ENCODE results near the gene ARHGAP27. TPM values are rescaled to one million over a fixed set of nuclear protein-coding genes. Genes with fewer than 3 reads are reported as not detected.

Gene ARHGAP27
- total and polyA plus RNA-seq, 2 of the 4 experiments (the other 2 are of a cell fraction), result under 0.01 to 0.89 TPM

- Histone ChIP-seq H4K20me1 (ENCODE audit: insufficient read depth, low read length) (peaks cover 6% of the 10 kb centered on the region; the same call in 1 of the 2 replicates), H3K4me1 (ENCODE audit: control insufficient read depth, insufficient read depth, low read length) (no peaks in the 10 kb centered on the region), H2BK15ac (ENCODE audit: low read depth, low read length) (no peak overlapping the region), H3K4ac (ENCODE audit: low read depth, low read length) (no peak overlapping the region), H4K8ac (ENCODE audit: low read depth in 2 of 2, low read length in 2 of 2) (no peak overlapping the region), H2AK5ac (ENCODE audit: low read depth, low read length) (no peak overlapping the region), H2BK120ac (ENCODE audit: low read depth, low read length) (no peak overlapping the region), H3K14ac (replicated peaks; ENCODE audit: low read depth, low read length) (no peak overlapping the region), H2AK9ac (replicated peaks; ENCODE audit: low read depth, low read length, poor library complexity) (no peak overlapping the region), H3K18ac (ENCODE audit: low read depth, low read length) (no peak overlapping the region), H3K4me3 (ENCODE audit: insufficient read depth, low read depth, low read length) (no peak overlapping the region), H2BK5ac (ENCODE audit: low read depth, low read length, poor library complexity, severe bottlenecking) (no peak overlapping the region), H3K27ac (ENCODE audit: insufficient read depth, low read length) (no peak overlapping the region), H3K9me1 (ENCODE audit: insufficient read depth, low read length) (no peaks in the 10 kb centered on the region), H2AFZ (replicated peaks; ENCODE audit: low read length, poor library complexity) (no peak overlapping the region), H3K9ac (ENCODE audit: low read depth, low read length) (no peak overlapping the region), H4K91ac (ENCODE audit: insufficient read depth, low read depth, low read length) (no peak overlapping the region), H3K27me3 (ENCODE audit: control insufficient read depth, insufficient read depth, low read length) (peaks cover 19% of the 10 kb centered on the region), H3K56ac (ENCODE audit: extremely low read depth, insufficient read depth, low read length) (no peak overlapping the region), H3K23ac (ENCODE audit: low read depth, low read length) (no peak overlapping the region), H4K5ac (ENCODE audit: low read depth, low read length) (no peak overlapping the region), H3K36me3 (ENCODE audit: control insufficient read depth, insufficient read depth, low read length) (no peaks in the 10 kb centered on the region), H3K9me3 (ENCODE audit: control insufficient read depth, insufficient read depth, low read length) (no peaks in the 10 kb centered on the region), H2BK20ac (ENCODE audit: low read depth, low read length) (no peak overlapping the region), H3K79me1 (ENCODE audit: low read depth in 1 of 2, low read length in 2 of 2) (no peaks in the 10 kb centered on the region), H3K4me2 (ENCODE audit: low read depth, low read length) (no peak overlapping the region)
- BruUV-seq (replicated peaks), result no TSS peak
- CTCF ChIA-PET, result no interaction called here
- no peak for ATAC-seq (ENCODE audit: low read depth)
- 83% methylated on average over 3 of the region's 8 CpGs; no CpG with 5 or more reads in 1 of the 2 experiments for WGBS, 2 experiments (ENCODE audit: extremely low coverage in 2 of 2, insufficient read length in 1 of 2)
- DNase-seq, result no peak
- in situ Hi-C loops (cut with MboI; ENCODE audit: low sequenced_read_pairs) (loop anchor here (25.0 kb wide), 1 partner anchor 414 kb away; the partner anchor contains the start of gene SPPL2C), dilution Hi-C loops (cut with HindIII; ENCODE audit: low sequenced_read_pairs, unreplicated experiment) (no loop called here), intact Hi-C loops (cut with micrococcal nuclease) (loop anchor here (10.0 kb wide), 1 partner anchor 431 kb away; no protein-coding TSS in a partner anchor)
- POLR2A ChIA-PET (ENCODE audit: unreplicated experiment), result no interaction called here
- TF ChIP-seq, protein P1, sequence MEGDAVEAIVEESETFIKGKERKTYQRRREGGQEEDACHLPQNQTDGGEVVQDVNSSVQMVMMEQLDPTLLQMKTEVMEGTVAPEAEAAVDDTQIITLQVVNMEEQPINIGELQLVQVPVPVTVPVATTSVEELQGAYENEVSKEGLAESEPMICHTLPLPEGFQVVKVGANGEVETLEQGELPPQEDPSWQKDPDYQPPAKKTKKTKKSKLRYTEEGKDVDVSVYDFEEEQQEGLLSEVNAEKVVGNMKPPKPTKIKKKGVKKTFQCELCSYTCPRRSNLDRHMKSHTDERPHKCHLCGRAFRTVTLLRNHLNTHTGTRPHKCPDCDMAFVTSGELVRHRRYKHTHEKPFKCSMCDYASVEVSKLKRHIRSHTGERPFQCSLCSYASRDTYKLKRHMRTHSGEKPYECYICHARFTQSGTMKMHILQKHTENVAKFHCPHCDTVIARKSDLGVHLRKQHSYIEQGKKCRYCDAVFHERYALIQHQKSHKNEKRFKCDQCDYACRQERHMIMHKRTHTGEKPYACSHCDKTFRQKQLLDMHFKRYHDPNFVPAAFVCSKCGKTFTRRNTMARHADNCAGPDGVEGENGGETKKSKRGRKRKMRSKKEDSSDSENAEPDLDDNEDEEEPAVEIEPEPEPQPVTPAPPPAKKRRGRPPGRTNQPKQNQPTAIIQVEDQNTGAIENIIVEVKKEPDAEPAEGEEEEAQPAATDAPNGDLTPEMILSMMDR (conservative IDR thresholded peaks at IDR 0.05; ENCODE audit: low read depth, low read length), result no peak
- TF ChIP-seq NFE2L2 (IDR thresholded peaks at IDR 0.05; ENCODE audit: low read depth, low read length) (no peak), CEBPB (IDR thresholded peaks at IDR 0.05; ENCODE audit: low read depth, low read length) (no peak), BHLHE40 (IDR thresholded peaks at IDR 0.05; ENCODE audit: low read depth, low read length) (no peak), CHD1 (IDR thresholded peaks at IDR 0.05; ENCODE audit: low read depth, low read length) (no peak), FOS (IDR thresholded peaks at IDR 0.05; ENCODE audit: low read depth, low read length) (no peak), USF2 (IDR thresholded peaks at IDR 0.05; ENCODE audit: low read depth, low read length) (no peak), MXI1 (IDR thresholded peaks at IDR 0.05; ENCODE audit: borderline replicate concordance, low read depth, low read length) (no peak), RCOR1 (IDR thresholded peaks at IDR 0.05; ENCODE audit: insufficient replicate concordance, low read length) (no peak), MAZ (IDR thresholded peaks at IDR 0.05; ENCODE audit: borderline replicate concordance, low read depth, low read length) (no peak)
Measured at GRCh38 chr17:45423304-45423974, 9.2 kb downstream of the ARHGAP27 start.

All from IMR-90 (cell line).